T47D (cell line): ENCODE data around the gene HSD17B1.
"Not testable (repeated sequence)": the region's sequence is repeated elsewhere in the genome, so short reads cannot be mapped to it uniquely, and the experiment has no call there.

Experiments
- DNase-seq, 2 experiments: peaks; one replicate each; pipeline versions ENCODE4 v3.0.0 to v3.0.0-alpha.2; 2011 to 2012; ENCODE audit warnings: low read depth in 1 of 2, low spot score in 1 of 2
- JUND ChIP-seq: IDR thresholded peaks from 2 replicates; pipeline ENCODE4 v1.6.1; 2012; ENCODE audit warnings: low read depth
- in situ Hi-C: cut with HindIII; loops from 2 replicates; pipeline ENCODE4 v1.10.0; 2016; ENCODE audit warnings: low sequenced_read_pairs, low pct_unique_long_range_greater_than_20kb

The HSD17B1 gene

DNA sequence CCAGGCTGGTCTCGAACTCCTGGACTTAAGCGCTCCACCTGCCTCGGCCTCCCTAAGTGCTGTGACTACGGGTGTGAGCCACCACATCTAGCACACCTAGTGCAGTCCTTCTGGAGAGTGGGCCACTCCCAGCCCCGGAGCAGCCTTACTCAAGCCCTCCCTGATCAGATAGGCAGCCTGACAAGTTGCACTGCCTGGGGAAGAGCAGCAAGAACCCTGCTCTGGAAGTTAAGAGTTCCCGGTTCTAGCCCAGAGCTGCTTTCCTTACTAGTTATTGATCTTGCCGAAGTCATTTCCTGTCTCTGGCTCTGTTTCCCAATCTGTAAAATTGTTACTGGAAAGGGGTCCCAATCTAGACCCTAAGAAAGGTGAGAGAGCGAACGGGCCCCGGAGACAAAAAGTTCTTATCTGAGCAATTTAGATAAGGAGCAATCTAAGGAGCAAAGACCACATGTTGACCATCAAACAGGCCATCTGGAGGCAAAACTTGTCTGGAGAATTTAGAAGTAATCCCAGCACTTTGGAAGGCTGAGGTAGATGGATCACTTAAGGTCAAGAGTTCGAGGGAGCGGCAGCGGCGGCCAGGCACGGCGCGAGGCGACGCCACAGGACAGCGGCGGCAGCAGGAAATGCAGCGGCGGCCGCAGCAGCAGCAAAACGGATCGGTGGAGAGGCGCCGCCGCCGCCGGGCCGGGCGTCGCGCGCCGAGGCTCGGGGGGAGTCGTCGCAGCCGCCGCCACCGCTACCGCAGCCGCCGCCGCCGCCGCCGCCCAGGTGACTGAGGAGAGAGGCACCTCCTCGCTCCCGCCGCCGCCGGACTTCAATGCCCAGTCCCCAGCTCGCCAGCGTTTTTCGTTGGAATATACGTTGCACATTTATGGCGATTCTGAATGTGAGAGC lies 21.0 kb upstream of the HSD17B1 start:
- no peak for TF ChIP-seq JUND
- DNase-seq = peak in 1 of 2 experiments; percentile 79
- in situ Hi-C loops = no loop called here

DNA sequence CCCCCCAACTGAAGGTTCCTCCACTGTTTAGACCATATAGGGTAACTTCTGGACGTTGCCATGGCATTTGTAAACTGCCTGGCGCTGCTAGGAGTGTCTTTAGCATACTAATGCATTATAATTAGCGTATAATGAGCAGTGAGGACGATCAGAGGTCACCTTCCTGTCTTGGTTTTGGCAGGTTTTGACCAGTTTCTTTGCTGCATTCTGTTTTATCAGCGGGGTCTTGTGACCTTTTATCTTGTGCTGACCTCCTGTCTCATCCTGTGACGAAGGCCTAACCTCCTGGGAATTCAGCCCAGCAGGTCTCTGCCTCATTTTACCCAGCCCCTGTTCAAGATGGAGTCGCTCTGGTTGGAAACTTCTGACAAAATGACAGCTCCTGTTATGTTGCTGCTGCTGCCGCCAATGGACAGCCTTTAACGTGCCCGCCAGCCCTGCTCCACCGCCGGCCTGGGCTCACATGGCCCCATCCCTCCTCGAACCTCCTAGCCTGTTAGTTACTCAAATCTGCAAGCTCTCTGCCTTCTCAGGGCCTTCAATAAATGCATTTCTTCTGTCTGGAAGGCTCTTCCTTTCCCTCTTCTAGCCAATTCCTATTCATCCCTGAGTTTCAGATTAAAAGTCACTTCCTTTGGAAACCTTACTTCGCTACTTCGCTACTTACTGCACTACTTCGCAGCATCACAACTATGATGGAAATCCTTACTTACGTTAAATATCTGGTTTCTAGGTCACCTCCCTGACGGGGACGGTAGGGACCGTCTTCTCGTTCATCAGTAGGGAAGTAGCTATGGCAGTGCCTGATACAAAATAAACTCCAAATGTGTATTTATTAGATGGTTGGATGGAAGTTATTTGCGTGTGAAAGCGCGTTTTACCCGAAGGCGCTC lies 17.3 kb upstream of the HSD17B1 start:
- in situ Hi-C loops = no loop called here
- TF ChIP-seq JUND = no peak
- no peak for DNase-seq

DNA sequence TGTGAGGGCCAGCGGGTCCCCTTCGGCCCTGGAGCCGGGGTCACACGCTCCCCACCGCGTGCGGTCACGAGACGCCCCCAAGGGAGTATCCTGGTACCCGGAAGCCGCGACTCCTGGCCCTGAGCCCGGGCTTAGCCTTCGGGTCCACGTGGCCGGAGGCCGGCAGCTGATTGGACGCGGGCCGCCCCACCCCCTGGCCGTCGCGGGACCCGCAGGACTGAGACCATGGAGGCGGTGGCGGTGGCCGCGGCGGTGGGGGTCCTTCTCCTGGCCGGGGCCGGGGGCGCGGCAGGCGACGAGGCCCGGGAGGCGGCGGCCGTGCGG lies 16.7 kb upstream of the HSD17B1 start, which contains the start of gene NAGLU:
NAGLU (plus strand) TSS at position 194 of the 324 bp plus-strand sequence; CDS start at position 226, 32 bp downstream.
- no peak for TF ChIP-seq JUND
- peak; percentile 94 to 99 for DNase-seq
- in situ Hi-C loops = no loop called here

DNA sequence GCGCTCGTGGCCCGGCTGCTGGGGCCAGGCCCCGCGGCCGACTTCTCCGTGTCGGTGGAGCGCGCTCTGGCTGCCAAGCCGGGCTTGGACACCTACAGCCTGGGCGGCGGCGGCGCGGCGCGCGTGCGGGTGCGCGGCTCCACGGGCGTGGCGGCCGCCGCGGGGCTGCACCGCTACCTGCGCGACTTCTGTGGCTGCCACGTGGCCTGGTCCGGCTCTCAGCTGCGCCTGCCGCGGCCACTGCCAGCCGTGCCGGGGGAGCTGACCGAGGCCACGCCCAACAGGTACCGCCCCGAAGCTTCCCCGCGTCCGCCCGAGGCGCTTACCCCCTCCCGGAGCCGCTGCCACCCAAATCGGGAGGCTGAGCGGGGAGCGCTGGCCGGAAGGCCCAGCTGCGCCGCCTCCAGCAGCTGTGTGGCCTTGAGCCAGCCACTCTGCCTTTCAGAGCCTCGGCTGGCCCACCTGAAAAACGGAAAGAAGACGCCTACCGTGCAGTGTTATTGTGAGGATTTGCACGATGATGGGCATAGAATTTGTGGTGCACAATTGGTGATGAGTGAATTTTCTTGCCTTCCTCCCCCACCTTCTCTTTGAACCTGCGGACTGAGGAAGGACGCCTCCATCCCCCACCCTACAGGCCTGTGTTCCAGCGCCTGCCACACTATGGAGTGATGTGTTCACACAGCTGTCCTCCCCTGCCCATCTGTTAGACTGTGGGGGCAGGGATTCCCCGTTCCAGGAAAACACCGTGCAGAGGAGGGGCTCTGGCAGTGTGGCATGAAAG lies 16.2 kb upstream of the HSD17B1 start:
- in situ Hi-C loops = no loop called here
- peak; percentile 88 to 96 for DNase-seq
- no peak for TF ChIP-seq JUND

DNA sequence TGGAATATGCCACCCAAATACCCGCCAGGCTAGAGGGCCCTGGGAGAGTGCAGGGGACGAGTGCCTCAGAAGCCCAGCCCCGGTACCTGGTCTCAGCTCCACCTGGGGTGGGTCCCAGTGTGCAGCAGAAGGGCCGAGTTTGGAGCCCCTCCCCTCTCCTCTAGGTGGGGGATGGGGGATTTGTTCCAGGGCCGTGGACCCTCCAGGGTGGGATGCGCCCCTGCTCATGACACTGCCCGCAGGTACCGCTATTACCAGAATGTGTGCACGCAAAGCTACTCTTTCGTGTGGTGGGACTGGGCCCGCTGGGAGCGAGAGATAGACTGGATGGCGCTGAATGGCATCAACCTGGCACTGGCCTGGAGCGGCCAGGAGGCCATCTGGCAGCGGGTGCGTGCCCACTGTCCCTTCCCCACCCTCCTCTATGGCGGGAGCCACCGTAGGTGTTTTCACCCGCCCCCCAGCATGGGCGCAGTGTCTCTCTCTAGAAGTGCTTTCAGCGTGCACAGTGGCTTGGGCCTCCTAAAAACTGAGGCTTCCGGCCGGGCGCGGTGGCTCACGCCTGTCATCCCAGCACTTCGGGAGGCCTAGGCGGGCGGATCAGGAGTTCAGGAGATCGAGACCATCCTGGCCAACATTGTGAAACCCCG lies 15.4 kb upstream of the HSD17B1 start:
- in situ Hi-C loops = no loop called here

DNA sequence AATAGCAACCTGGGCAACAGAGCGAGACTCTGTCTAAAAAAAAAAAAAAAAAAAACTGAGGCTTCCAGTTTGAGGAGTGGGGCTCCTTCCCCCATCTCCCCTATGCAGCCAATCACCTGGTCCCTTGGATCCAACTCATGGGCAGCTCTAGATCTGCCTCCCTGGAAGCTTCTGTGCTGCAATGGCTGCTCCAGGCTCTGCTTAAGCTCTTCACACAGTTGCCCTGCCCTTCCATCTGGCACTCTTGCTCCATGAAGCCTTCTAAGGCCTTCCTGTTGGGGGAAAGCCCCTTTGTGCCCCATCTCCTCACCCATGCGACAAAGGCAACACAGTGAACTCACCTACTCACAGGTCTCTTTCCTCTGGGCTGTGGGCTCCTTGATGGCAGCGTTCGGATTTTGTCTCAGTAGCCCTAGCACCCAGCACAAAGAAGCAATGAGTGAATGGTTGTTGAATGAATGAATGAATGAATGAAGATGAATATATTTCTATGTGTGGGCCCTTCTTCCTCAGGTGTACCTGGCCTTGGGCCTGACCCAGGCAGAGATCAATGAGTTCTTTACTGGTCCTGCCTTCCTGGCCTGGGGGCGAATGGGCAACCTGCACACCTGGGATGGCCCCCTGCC lies 14.8 kb upstream of the HSD17B1 start:
- no peak for TF ChIP-seq JUND
- in situ Hi-C loops = no loop called here

More for the DNA sequence above, 15.4 kb upstream of the HSD17B1 start:
- DNase-seq = no peak
- no peak for TF ChIP-seq JUND

DNA sequence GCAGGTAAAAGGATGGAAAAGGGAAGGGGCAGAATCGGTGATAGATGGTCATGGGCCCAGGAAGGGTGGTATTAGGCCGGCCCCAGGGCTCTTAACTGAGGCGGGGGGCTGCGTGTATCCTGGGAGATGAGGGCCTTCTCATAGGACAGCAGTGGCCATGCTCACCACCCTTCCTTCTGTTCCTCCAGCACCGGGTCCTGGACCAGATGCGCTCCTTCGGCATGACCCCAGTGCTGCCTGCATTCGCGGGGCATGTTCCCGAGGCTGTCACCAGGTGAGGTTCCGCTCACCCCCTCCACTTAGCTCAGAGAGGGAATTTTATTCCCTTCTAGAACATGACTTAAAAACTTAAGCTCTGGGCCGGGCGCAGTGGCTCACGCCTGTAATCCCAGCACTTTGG lies 14.2 kb upstream of the HSD17B1 start:
- DNase-seq = no peak
- in situ Hi-C loops = no loop called here
- TF ChIP-seq JUND = no peak

More for the DNA sequence above, 14.8 kb upstream of the HSD17B1 start:
- DNase-seq = no peak

DNA sequence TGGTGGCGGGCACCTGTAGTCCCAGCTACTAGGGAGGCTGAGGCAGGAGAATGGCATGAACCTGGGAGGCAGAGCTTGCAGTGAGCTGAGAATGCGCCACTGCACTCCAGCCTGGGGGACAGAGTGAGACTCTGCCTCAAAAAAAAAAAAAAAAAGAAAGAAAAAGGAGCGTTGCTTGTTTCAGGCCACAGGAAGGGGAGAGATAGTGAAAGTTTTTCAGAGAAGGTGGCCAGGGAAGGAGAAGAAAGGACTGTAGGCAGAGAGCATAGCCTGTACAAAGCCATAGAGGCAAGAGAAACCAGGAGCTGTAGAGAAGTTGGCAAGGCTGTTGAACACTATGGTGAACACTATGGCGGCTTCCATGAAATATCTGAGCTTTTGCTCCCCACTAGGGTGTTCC lies 12.2 kb upstream of the HSD17B1 start:
- DNase-seq, in situ Hi-C loops: not testable (repeated sequence)

DNA sequence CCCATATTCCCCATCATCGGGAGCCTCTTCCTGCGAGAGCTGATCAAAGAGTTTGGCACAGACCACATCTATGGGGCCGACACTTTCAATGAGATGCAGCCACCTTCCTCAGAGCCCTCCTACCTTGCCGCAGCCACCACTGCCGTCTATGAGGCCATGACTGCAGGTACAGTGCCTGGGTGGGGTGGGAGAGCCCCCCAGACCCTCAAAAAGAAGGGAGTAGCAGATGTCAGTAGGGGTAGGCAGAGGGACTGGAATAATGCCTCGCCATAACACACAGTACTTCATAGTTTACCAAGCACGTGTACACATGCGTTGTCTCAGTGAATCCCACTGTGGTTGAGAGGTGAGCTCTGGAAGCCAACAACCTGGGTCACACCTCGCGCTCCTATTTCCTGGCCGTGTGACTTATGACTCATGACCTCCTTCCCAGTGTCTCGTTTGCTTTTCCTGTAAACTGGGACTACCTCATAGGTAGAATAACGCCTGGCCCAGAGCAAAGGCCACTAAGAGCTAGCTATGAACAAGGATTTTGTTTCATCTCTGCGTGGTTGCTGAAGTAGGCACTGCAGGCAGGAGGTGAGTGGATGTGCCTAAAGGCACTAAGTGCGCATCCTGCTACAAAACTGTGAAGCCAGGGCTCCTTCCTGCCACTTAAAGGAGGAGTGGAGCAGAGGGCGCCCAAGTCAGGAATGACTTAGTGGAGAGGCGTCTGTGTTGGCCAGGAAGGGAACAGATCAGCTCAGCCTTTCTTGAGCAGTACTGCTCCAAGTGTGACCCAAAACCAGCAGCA lies 11.5 kb upstream of the HSD17B1 start:
- in situ Hi-C loops = no loop called here
- DNase-seq = no peak
- no peak for TF ChIP-seq JUND

DNA sequence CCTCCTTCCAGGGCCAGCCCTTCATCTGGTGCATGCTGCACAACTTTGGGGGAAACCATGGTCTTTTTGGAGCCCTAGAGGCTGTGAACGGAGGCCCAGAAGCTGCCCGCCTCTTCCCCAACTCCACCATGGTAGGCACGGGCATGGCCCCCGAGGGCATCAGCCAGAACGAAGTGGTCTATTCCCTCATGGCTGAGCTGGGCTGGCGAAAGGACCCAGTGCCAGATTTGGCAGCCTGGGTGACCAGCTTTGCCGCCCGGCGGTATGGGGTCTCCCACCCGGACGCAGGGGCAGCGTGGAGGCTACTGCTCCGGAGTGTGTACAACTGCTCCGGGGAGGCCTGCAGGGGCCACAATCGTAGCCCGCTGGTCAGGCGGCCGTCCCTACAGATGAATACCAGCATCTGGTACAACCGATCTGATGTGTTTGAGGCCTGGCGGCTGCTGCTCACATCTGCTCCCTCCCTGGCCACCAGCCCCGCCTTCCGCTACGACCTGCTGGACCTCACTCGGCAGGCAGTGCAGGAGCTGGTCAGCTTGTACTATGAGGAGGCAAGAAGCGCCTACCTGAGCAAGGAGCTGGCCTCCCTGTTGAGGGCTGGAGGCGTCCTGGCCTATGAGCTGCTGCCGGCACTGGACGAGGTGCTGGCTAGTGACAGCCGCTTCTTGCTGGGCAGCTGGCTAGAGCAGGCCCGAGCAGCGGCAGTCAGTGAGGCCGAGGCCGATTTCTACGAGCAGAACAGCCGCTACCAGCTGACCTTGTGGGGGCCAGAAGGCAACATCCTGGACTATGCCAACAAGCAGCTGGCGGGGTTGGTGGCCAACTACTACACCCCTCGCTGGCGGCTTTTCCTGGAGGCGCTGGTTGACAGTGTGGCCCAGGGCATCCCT lies 9.3 kb upstream of the HSD17B1 start:
- in situ Hi-C loops = no loop called here
- TF ChIP-seq JUND = no peak
- no peak for DNase-seq
